GM12872 (cell line): ENCODE results near the gene CCND2.

Source experiments
- TF ChIP-seq, protein P1 (sequence below): IDR thresholded peaks from 3 replicates; pipeline ENCODE4 v1.5.1; 2011; ENCODE audit warnings: low read depth, mild to moderate bottlenecking, low read length, moderate library complexity; ENCODE audit not compliant: insufficient read depth

The CCND2 gene

GRCh38 chr12:4280351-4281163, 7.0 kb downstream of the CCND2 start:
- TF ChIP-seq, protein P1, sequence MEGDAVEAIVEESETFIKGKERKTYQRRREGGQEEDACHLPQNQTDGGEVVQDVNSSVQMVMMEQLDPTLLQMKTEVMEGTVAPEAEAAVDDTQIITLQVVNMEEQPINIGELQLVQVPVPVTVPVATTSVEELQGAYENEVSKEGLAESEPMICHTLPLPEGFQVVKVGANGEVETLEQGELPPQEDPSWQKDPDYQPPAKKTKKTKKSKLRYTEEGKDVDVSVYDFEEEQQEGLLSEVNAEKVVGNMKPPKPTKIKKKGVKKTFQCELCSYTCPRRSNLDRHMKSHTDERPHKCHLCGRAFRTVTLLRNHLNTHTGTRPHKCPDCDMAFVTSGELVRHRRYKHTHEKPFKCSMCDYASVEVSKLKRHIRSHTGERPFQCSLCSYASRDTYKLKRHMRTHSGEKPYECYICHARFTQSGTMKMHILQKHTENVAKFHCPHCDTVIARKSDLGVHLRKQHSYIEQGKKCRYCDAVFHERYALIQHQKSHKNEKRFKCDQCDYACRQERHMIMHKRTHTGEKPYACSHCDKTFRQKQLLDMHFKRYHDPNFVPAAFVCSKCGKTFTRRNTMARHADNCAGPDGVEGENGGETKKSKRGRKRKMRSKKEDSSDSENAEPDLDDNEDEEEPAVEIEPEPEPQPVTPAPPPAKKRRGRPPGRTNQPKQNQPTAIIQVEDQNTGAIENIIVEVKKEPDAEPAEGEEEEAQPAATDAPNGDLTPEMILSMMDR = no peak

GRCh38 chr12:4281173-4281654, 7.7 kb downstream of the CCND2 start:
- TF ChIP-seq, protein P1 = no peak

- TF ChIP-seq, protein P1 = no peak
These were observed 8.7 kb downstream of the CCND2 start for GRCh38 chr12:4282103-4282891.

- TF ChIP-seq, protein P1 = 0 out of 3 replicates have a peak, but pooled peaks have one; percentile 24
These were observed 9.4 kb downstream of the CCND2 start for GRCh38 chr12:4282892-4283511.

- TF ChIP-seq, protein P1 = no peak
These were observed 10.1 kb downstream of the CCND2 start for GRCh38 chr12:4283512-4284255.

- TF ChIP-seq, protein P1 = no peak
These were observed 10.7 kb downstream of the CCND2 start for GRCh38 chr12:4284306-4284705.
